Measurements from ENCODE around the gene GRAMD4.

- no peak for TF ChIP-seq CTCF (IDR thresholded peaks at IDR 0.05)
- no peak for TF ChIP-seq POLR2A (IDR thresholded peaks at IDR 0.05)
These were observed 30.3 kb upstream of the GRAMD4 start for GRCh38 chr22:46589871-46590271.

All from uterus (tissue), 2 donors.